HL-60 (cell line): Measurements from ENCODE around the gene GRM8.
"Not testable (repeated sequence)": the region's sequence is repeated elsewhere in the genome, so short reads cannot be mapped to it uniquely, and the experiment has no call there.

Experiments used
- DNase-seq, 2 experiments: peaks; one replicate each; pipeline ENCODE4 v3.0.0-alpha.2; 2010 to 2020; ENCODE audit warnings: low read depth in 1 of 2, low spot score in 1 of 2
- H3K27ac ChIP-seq: fragments of 250-450 bp; sonication (Bioruptor Pico); replicated peaks from 2 replicates; pipeline ENCODE4 v1.5.1; 2020; ENCODE audit warnings: mild to moderate bottlenecking, moderate library complexity
- H3K27me3 ChIP-seq: fragments of 250-450 bp; sonication (Bioruptor Pico); 2 replicates; pipeline ENCODE4 v1.5.1; 2021; ENCODE audit warnings: mild to moderate bottlenecking, moderate library complexity; ENCODE audit not compliant: insufficient read depth, poor library complexity, severe bottlenecking
- H3K4me3 ChIP-seq: replicated peaks from 2 replicates; pipeline ENCODE4 v1.5.1; 2011; ENCODE audit warnings: mild to moderate bottlenecking, control low read depth, low read length; ENCODE audit not compliant: insufficient read depth
- GABPA ChIP-seq: IDR thresholded peaks from 2 replicates; pipeline ENCODE4 v1.6.1; 2012; ENCODE audit warnings: low read depth
- POLR2AphosphoS5 ChIP-seq: IDR thresholded peaks from 2 replicates; pipeline ENCODE4 v1.6.1; 2012; ENCODE audit warnings: low read depth
- SPI1 ChIP-seq: IDR thresholded peaks from 2 replicates; pipeline ENCODE4 v1.6.1; 2012; ENCODE audit warnings: low read depth, mild to moderate bottlenecking, borderline replicate concordance
- TF ChIP-seq, protein P1 (sequence below): IDR thresholded peaks from one replicate; pipeline ENCODE4 v1.5.1; 2011; ENCODE audit warnings: low read length, control low read depth, inconsistent platforms; ENCODE audit not compliant: insufficient read depth
- TF ChIP-seq, protein P2 (sequence below): IDR thresholded peaks from 2 replicates; pipeline ENCODE4 v1.6.1; 2012; ENCODE audit warnings: low read depth; ENCODE audit not compliant: insufficient replicate concordance

The GRM8 gene

DNA sequence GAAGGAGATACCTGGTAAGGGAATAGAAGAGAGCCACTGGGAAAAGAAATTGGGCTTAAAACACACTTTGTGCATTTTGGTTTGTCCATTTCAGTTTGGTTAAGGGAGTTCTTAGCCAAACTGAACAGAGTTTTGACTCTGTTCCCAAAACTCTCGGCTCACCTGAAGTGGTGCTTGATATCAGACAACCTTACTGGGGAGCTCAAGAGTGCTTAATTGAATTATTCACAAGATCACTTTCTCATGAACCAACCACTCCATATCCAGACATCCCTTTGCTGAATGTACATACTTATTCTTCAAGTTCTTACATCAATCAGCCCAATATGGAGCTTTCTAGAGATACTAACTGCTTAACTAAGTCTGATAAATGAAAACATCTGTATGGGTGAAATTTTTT, 413.1 kb downstream of the GRM8 start:
- Histone ChIP-seq H3K4me3 (no peak overlapping the region), H3K27me3 (no peaks in the 10 kb centered on the region), H3K27ac (no peak overlapping the region)
- TF ChIP-seq, protein P1, sequence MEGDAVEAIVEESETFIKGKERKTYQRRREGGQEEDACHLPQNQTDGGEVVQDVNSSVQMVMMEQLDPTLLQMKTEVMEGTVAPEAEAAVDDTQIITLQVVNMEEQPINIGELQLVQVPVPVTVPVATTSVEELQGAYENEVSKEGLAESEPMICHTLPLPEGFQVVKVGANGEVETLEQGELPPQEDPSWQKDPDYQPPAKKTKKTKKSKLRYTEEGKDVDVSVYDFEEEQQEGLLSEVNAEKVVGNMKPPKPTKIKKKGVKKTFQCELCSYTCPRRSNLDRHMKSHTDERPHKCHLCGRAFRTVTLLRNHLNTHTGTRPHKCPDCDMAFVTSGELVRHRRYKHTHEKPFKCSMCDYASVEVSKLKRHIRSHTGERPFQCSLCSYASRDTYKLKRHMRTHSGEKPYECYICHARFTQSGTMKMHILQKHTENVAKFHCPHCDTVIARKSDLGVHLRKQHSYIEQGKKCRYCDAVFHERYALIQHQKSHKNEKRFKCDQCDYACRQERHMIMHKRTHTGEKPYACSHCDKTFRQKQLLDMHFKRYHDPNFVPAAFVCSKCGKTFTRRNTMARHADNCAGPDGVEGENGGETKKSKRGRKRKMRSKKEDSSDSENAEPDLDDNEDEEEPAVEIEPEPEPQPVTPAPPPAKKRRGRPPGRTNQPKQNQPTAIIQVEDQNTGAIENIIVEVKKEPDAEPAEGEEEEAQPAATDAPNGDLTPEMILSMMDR, result no peak
- TF ChIP-seq SPI1 (no peak), POLR2AphosphoS5 (no peak), GABPA (no peak)
- TF ChIP-seq, protein P2, sequence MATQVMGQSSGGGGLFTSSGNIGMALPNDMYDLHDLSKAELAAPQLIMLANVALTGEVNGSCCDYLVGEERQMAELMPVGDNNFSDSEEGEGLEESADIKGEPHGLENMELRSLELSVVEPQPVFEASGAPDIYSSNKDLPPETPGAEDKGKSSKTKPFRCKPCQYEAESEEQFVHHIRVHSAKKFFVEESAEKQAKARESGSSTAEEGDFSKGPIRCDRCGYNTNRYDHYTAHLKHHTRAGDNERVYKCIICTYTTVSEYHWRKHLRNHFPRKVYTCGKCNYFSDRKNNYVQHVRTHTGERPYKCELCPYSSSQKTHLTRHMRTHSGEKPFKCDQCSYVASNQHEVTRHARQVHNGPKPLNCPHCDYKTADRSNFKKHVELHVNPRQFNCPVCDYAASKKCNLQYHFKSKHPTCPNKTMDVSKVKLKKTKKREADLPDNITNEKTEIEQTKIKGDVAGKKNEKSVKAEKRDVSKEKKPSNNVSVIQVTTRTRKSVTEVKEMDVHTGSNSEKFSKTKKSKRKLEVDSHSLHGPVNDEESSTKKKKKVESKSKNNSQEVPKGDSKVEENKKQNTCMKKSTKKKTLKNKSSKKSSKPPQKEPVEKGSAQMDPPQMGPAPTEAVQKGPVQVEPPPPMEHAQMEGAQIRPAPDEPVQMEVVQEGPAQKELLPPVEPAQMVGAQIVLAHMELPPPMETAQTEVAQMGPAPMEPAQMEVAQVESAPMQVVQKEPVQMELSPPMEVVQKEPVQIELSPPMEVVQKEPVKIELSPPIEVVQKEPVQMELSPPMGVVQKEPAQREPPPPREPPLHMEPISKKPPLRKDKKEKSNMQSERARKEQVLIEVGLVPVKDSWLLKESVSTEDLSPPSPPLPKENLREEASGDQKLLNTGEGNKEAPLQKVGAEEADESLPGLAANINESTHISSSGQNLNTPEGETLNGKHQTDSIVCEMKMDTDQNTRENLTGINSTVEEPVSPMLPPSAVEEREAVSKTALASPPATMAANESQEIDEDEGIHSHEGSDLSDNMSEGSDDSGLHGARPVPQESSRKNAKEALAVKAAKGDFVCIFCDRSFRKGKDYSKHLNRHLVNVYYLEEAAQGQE, result no peak
- no peak for DNase-seq

DNA sequence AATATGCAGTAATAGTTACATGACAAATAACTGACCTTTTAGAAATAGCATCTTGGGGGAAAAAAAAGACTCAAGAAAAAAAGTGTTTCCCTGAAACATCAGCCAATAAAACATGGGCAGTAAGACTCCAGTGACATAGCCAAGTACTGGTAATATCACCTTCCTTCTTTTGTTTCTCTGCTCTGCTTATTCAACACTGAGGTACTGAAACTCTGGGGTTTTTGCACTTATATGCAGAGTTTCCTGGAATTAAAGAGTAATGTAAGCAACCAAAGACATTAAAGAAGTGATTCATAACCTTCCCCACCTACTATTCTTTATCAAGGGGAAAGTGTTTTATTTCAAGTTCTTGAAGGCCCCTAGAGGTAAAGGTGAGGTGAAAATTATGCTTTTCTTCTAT, 414.5 kb downstream of the GRM8 start:
- Histone ChIP-seq H3K27ac (no peak overlapping the region), H3K4me3 (no peak overlapping the region), H3K27me3 (no peaks in the 10 kb centered on the region)
- TF ChIP-seq POLR2AphosphoS5 (no peak), SPI1 (no peak), GABPA (no peak)
- TF ChIP-seq, protein P1, result no peak
- no peak for DNase-seq

DNA sequence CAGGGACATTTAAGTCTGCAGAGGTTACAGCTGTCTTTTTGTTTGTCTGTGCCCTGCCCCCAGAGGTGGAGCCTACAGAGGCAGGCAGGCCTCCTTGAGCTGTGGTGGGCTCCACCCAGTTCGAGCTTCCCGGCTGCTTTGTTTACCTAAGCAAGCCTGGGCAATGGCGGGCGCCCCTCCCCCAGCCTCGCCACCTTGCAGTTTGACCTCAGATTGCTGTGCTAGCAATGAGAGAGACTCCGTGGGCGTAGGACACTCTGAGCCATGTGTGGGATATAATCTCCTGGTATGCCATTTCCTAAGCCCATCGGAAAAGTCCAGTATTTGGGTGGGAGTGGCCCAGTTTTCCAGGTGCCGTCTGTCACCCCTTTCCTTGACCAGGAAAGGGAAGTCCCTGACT, 421.5 kb downstream of the GRM8 start:
- H3K27me3 ChIP-seq, H3K27ac ChIP-seq, DNase-seq, H3K4me3 ChIP-seq: not testable (repeated sequence)

DNA sequence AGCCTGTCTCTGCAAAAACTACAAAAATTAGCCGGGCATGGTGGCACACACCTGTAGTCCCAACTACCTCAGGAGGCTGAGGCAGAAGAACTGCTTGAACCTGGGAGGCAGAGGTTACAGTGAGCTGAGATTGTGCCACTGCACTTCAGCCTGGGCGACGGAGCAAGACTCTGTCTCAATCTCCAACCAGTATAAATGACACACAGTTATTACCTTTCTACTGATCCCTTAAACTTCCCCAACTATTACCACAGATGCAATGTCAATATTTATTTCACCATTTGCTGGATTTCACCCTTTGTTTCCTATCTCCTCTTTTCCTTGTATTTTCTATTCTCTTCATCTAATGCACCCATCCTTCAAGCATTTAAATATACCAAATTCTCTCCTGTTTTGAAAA, 431.8 kb downstream of the GRM8 start:
- Histone ChIP-seq H3K4me3 (no peak overlapping the region), H3K27ac (no peak overlapping the region), H3K27me3 (peaks cover 2% of the 10 kb centered on the region)
- no peak for DNase-seq
- TF ChIP-seq, protein P2, result no peak
- no peak for TF ChIP-seq POLR2AphosphoS5
- TF ChIP-seq GABPA, result no peak
- no peak for TF ChIP-seq SPI1
- TF ChIP-seq, protein P1, result no peak

DNA sequence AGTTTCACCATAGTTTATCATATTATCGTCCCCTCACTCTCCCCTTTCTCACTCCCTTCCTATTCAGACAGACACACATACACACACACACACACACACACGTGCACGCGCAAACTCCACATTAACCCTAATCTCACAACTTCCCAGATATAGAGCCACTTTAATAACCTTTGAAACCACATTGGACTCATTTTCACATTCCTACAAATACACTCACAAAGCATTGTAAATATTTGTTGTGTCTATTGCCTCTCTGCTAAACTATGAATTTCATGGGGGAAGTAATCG, 433.6 kb downstream of the GRM8 start:
- H3K4me3 ChIP-seq, result no peak overlapping the region
- DNase-seq, result no peak
- TF ChIP-seq POLR2AphosphoS5 (no peak), GABPA (no peak), SPI1 (no peak)
- TF ChIP-seq, protein P1, result no peak
- TF ChIP-seq, protein P2, result no peak
- H3K27me3 ChIP-seq, result peaks cover 2% of the 10 kb centered on the region
- H3K27ac ChIP-seq, result no peak overlapping the region
